ENCODE data around the gene EYA4.
"Not testable (repeated sequence)": the region's sequence is repeated elsewhere in the genome, so short reads cannot be mapped to it uniquely, and the experiment has no call there.

The EYA4 gene

GRCh38 chr6:133352046-133352445 is 110.9 kb downstream of the EYA4 start:
- DNase-seq (ENCODE audit: low spot score), result no peak

- no peak for DNase-seq (ENCODE audit: low spot score)
These were observed 111.9 kb downstream of the EYA4 start for GRCh38 chr6:133353061-133353460.

- no peak for DNase-seq (ENCODE audit: low spot score)
These were observed 114.8 kb downstream of the EYA4 start for GRCh38 chr6:133355922-133356321.

- DNase-seq (ENCODE audit: low spot score), result no peak
These were observed 117.5 kb downstream of the EYA4 start for GRCh38 chr6:133358574-133359150.

GRCh38 chr6:133359256-133359655 is 118.1 kb downstream of the EYA4 start:
- DNase-seq (ENCODE audit: low spot score), result no peak

GRCh38 chr6:133359760-133360159 is 118.6 kb downstream of the EYA4 start:
- DNase-seq (ENCODE audit: low spot score), result no peak

- DNase-seq (ENCODE audit: low spot score), result no peak
These were observed 119.0 kb downstream of the EYA4 start for GRCh38 chr6:133360194-133360593.

- DNase-seq (ENCODE audit: low spot score), result no peak
These were observed 121.7 kb downstream of the EYA4 start for GRCh38 chr6:133362813-133363212.

GRCh38 chr6:133368664-133369063 is 127.5 kb downstream of the EYA4 start:
- DNase-seq (ENCODE audit: low spot score), result no peak

- DNase-seq (ENCODE audit: low spot score), result no peak
These were observed 128.7 kb downstream of the EYA4 start for GRCh38 chr6:133369773-133370272.

GRCh38 chr6:133376743-133377142 is 135.6 kb downstream of the EYA4 start:
- no peak for DNase-seq (ENCODE audit: low spot score)

- DNase-seq (ENCODE audit: low spot score), result no peak
These were observed 136.1 kb downstream of the EYA4 start for GRCh38 chr6:133377219-133377618.

- no peak for DNase-seq (ENCODE audit: low spot score)
These were observed 138.9 kb downstream of the EYA4 start for GRCh38 chr6:133380047-133380446.

- DNase-seq (ENCODE audit: low spot score), result no peak
These were observed 139.6 kb downstream of the EYA4 start for GRCh38 chr6:133380723-133381122.

GRCh38 chr6:133388731-133389130 is 147.6 kb downstream of the EYA4 start:
- DNase-seq (ENCODE audit: low spot score), result no peak

- DNase-seq (ENCODE audit: low spot score), result no peak
These were observed 149.0 kb downstream of the EYA4 start for GRCh38 chr6:133390168-133390567.

- DNase-seq (ENCODE audit: low spot score), result no peak
These were observed 150.9 kb downstream of the EYA4 start for GRCh38 chr6:133392015-133392414.

- DNase-seq (ENCODE audit: low spot score), result no peak
These were observed 151.5 kb downstream of the EYA4 start for GRCh38 chr6:133392641-133393040.

GRCh38 chr6:133393891-133394290 is 152.7 kb downstream of the EYA4 start:
- DNase-seq (ENCODE audit: low spot score), result no peak

- DNase-seq (ENCODE audit: low spot score), result no peak
These were observed 153.5 kb downstream of the EYA4 start for GRCh38 chr6:133394630-133395029.

- no peak for DNase-seq (ENCODE audit: low spot score)
These were observed 155.3 kb downstream of the EYA4 start for GRCh38 chr6:133396233-133396983.

- DNase-seq (ENCODE audit: low spot score), result no peak
These were observed 155.8 kb downstream of the EYA4 start for GRCh38 chr6:133396984-133397348.

GRCh38 chr6:133397601-133398000 is 156.4 kb downstream of the EYA4 start:
- not testable (repeated sequence) for DNase-seq (ENCODE audit: low spot score)

GRCh38 chr6:133399426-133399825 is 158.3 kb downstream of the EYA4 start:
- no peak for DNase-seq (ENCODE audit: low spot score)
